RWPE1 (cell line): ENCODE results near the gene CTNNBL1.

Experiments
- CTCF ChIA-PET: fragments of 350-600 bp; sonication (Branson Sonifier 250); formaldehyde crosslinking; extraction: SDS; loops from one replicate; lab custom pipeline; 2021; lab: Yijun Ruan, JAX
- POLR2A ChIA-PET: fragments of 400-600 bp; formaldehyde crosslinking; extraction: SDS; loops from one replicate; lab custom pipeline; 2020; ENCODE audit warnings: antibody characterized with exemption; ENCODE audit not compliant: low non-redundant PET; lab: Yijun Ruan, JAX
- DNase-seq: peaks from one replicate; pipeline ENCODE4 v3.0.0; 2012; ENCODE audit warnings: low spot score
- H3K27ac ChIP-seq: fragments of 450-650 bp; 2 replicates; pipeline ENCODE4 v1.5.1; 2017
- TF ChIP-seq, protein P1 (sequence below): fragments of 450-650 bp; conservative IDR thresholded peaks from 2 replicates; pipeline ENCODE4 v1.5.1; 2017; ENCODE audit warnings: low read depth, mild to moderate bottlenecking

The CTNNBL1 gene

DNA sequence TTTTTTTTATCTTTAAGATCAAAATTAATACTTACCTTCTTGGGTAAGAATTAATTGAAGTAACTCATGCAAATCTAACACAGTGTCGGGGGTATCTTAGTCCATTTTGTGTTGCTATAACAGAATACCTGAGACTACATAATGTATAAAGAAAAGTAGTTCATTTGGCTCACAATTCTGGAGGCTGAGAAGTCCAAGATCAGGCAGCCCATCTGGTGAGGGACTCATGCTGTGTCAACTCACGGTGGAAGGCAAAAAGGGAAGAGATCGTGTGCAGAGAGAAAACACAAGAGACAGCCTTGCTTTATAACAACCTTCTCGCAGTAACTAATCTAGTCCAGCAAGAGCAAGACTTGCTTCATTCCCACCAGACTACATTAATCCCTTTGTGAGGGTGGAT, 116.2 kb downstream of the CTNNBL1 start:
- POLR2A ChIA-PET: no interaction called here

DNA sequence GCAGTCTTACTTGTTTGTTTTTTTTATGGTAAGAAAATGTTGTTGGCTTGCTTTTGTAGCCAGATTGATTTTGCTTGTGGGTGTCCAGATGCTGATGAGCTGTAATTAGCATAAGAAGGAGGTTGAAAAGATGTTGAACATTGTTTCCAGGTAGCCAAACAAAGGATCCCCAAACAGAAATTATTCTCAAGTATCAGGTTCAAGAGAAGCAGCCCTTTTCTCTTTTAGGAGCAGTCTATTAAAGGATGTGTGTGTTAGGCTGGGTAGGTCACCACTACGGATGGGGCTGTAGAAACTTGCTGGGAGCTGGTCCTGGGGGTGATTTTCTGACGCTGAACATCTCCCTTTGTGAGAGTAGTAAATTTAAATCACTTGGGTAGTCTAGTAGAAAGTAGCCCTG, 122.2 kb downstream of the CTNNBL1 start:
- DNase-seq: no peak
- CTCF ChIA-PET: no interaction called here
- TF ChIP-seq, protein P1, sequence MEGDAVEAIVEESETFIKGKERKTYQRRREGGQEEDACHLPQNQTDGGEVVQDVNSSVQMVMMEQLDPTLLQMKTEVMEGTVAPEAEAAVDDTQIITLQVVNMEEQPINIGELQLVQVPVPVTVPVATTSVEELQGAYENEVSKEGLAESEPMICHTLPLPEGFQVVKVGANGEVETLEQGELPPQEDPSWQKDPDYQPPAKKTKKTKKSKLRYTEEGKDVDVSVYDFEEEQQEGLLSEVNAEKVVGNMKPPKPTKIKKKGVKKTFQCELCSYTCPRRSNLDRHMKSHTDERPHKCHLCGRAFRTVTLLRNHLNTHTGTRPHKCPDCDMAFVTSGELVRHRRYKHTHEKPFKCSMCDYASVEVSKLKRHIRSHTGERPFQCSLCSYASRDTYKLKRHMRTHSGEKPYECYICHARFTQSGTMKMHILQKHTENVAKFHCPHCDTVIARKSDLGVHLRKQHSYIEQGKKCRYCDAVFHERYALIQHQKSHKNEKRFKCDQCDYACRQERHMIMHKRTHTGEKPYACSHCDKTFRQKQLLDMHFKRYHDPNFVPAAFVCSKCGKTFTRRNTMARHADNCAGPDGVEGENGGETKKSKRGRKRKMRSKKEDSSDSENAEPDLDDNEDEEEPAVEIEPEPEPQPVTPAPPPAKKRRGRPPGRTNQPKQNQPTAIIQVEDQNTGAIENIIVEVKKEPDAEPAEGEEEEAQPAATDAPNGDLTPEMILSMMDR: no peak
- no peak overlapping the region for H3K27ac ChIP-seq
- POLR2A ChIA-PET: no interaction called here

More for the DNA sequence above, 116.2 kb downstream of the CTNNBL1 start:
- no peak for DNase-seq
- TF ChIP-seq, protein P1: no peak
- CTCF ChIA-PET: no interaction called here
- H3K27ac ChIP-seq: no peak overlapping the region

- CTCF ChIA-PET: no interaction called here
- no peak for DNase-seq
- no peak overlapping the region for H3K27ac ChIP-seq
- TF ChIP-seq, protein P1: no peak
- POLR2A ChIA-PET: no interaction called here
Measured at GRCh38 chr20:37816726-37817125, 122.9 kb downstream of the CTNNBL1 start.

DNA sequence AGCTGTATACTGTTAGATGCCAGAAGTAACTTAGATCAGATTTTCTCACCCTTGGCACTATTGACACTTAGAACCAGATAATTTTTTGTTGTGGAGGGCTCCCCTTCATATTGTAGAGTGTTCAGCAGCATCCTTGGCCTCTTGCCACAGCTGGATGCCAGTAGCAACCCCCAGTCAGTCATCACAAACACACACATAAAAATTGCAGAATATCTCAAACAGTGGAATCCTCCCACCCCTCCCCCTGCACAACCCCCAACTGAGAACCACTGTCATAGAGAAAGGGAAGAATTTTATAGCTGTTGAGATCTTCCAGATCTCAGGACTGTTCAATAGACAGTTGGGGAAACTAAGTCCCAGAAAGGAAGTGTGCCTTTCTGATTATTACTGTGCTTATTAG, 127.9 kb downstream of the CTNNBL1 start:
- ChIA-PET CTCF (interaction anchor here (0.5 kb wide), 1 partner anchor 365 kb away, joined by 3 read pairs; no protein-coding TSS in a partner anchor), POLR2A (interaction anchor here (0.5 kb wide), 1 partner anchor 171 kb away, joined by 6 read pairs; no protein-coding TSS in a partner anchor)
- TF ChIP-seq, protein P1: no peak
- H3K27ac ChIP-seq: no peak overlapping the region
- no peak for DNase-seq

DNA sequence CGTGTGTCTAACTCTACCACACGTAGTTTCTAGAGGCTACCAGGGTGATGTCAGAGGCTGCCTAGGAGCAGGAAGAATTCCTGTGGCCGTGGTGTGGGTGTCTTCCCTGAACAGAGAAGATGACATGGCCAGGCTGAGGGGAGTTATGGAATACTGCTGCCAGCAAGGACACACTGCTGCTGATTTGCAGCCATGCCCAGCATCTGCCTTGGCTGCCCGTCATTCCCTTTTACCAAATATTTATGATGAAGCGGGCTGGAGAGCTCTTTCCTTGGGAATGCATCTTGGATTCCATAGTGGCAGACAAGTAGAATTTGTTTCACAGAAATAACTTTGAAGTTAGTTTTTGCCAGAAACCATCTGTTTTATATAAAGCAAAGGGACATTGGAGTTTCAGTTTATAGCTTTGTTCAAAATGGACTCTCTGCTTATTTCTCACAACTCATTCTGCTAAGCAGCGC, 128.3 kb downstream of the CTNNBL1 start:
- POLR2A ChIA-PET: interaction anchor here (0.5 kb wide), 1 partner anchor 171 kb away, joined by 6 read pairs; no protein-coding TSS in a partner anchor
- DNase-seq: no peak
- no peak overlapping the region for H3K27ac ChIP-seq
- CTCF ChIA-PET: interaction anchor here (0.5 kb wide), 1 partner anchor 365 kb away, joined by 3 read pairs; no protein-coding TSS in a partner anchor
- TF ChIP-seq, protein P1: no peak

- TF ChIP-seq, protein P1: no peak
- DNase-seq: no peak
- CTCF ChIA-PET: interaction anchor here (0.7 kb wide), 1 partner anchor 12 kb away, joined by 3 read pairs; no protein-coding TSS in a partner anchor
- no peak overlapping the region for H3K27ac ChIP-seq
- POLR2A ChIA-PET: interaction anchor here (0.5 kb wide), 1 partner anchor 9 kb away, joined by 6 read pairs; no protein-coding TSS in a partner anchor
Measured at GRCh38 chr20:37823296-37823980, 129.6 kb downstream of the CTNNBL1 start.
